ENCODE results near the gene ZNF487. TPM values are rescaled to one million over a fixed set of nuclear protein-coding genes. Genes with fewer than 3 reads are reported as not detected.

ZNF487 gene
- total and polyA plus RNA-seq, 2 of the 13 experiments (the other 11 are each of a cell fraction or from before 2014, with no cell fraction given) = 7.4 to 8.8 TPM

- TF ChIP-seq, protein P1, sequence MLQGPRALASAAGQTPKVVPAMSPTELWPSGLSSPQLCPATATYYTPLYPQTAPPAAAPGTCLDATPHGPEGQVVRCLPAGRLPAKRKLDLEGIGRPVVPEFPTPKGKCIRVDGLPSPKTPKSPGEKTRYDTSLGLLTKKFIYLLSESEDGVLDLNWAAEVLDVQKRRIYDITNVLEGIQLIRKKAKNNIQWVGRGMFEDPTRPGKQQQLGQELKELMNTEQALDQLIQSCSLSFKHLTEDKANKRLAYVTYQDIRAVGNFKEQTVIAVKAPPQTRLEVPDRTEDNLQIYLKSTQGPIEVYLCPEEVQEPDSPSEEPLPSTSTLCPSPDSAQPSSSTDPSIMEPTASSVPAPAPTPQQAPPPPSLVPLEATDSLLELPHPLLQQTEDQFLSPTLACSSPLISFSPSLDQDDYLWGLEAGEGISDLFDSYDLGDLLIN (CRISPR knock-in tag; IDR thresholded peaks at IDR 0.05; ENCODE audit: borderline replicate concordance) = no peak
- TF ChIP-seq, protein P2, sequence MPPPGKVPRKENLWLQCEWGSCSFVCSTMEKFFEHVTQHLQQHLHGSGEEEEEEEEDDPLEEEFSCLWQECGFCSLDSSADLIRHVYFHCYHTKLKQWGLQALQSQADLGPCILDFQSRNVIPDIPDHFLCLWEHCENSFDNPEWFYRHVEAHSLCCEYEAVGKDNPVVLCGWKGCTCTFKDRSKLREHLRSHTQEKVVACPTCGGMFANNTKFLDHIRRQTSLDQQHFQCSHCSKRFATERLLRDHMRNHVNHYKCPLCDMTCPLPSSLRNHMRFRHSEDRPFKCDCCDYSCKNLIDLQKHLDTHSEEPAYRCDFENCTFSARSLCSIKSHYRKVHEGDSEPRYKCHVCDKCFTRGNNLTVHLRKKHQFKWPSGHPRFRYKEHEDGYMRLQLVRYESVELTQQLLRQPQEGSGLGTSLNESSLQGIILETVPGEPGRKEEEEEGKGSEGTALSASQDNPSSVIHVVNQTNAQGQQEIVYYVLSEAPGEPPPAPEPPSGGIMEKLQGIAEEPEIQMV (CRISPR knock-in tag; IDR thresholded peaks at IDR 0.05; ENCODE audit: low read depth) = peak; percentile 69; the same call in 1 of the 2 replicates
- TF ChIP-seq BCL6 (CRISPR knock-in tag; IDR thresholded peaks at IDR 0.05) (peak; percentile 25; the same call in 1 of the 2 replicates), CREM (IDR thresholded peaks at IDR 0.05) (0 out of 2 replicates have a peak, but pooled peaks have one; percentile 27), CREM (CRISPR knock-in tag; IDR thresholded peaks at IDR 0.05) (no peak), PCBP2 (optimal IDR thresholded peaks at IDR 0.05; ENCODE audit: low read depth, low read length, poor library complexity, severe bottlenecking) (no peak), KLF13 (CRISPR knock-in tag; IDR thresholded peaks at IDR 0.05) (0 out of 2 replicates have a peak, but pooled peaks have one; percentile 77), NFRKB (IDR thresholded peaks at IDR 0.05) (no peak), KLF16 (CRISPR knock-in tag; IDR thresholded peaks at IDR 0.05) (peak in 1 of 2 experiments; percentile 80; a peak in 1 of 4 replicates), KAT7 (CRISPR knock-in tag; IDR thresholded peaks at IDR 0.05; ENCODE audit: borderline replicate concordance) (peak; percentile 77), ZNF124 (CRISPR knock-in tag; IDR thresholded peaks at IDR 0.05) (peak; percentile 64; the same call in 1 of the 2 replicates), NFKBIZ (CRISPR knock-in tag; IDR thresholded peaks at IDR 0.05) (peak; percentile 47; the same call in 1 of the 2 replicates), MNT (IDR thresholded peaks at IDR 0.05) (0 out of 2 replicates have a peak, but pooled peaks have one; percentile 3), CC2D1A (CRISPR knock-in tag; IDR thresholded peaks at IDR 0.05) (no peak), THAP11 (CRISPR knock-in tag; IDR thresholded peaks at IDR 0.05) (peak; percentile 67), ZNF704 (CRISPR knock-in tag; IDR thresholded peaks at IDR 0.05; ENCODE audit: borderline replicate concordance) (peak; percentile 73; the same call in 1 of the 2 replicates), ZBTB7B (CRISPR knock-in tag; IDR thresholded peaks at IDR 0.05) (peak; percentile 73; the same call in 1 of the 2 replicates)
- TF ChIP-seq, protein P3, sequence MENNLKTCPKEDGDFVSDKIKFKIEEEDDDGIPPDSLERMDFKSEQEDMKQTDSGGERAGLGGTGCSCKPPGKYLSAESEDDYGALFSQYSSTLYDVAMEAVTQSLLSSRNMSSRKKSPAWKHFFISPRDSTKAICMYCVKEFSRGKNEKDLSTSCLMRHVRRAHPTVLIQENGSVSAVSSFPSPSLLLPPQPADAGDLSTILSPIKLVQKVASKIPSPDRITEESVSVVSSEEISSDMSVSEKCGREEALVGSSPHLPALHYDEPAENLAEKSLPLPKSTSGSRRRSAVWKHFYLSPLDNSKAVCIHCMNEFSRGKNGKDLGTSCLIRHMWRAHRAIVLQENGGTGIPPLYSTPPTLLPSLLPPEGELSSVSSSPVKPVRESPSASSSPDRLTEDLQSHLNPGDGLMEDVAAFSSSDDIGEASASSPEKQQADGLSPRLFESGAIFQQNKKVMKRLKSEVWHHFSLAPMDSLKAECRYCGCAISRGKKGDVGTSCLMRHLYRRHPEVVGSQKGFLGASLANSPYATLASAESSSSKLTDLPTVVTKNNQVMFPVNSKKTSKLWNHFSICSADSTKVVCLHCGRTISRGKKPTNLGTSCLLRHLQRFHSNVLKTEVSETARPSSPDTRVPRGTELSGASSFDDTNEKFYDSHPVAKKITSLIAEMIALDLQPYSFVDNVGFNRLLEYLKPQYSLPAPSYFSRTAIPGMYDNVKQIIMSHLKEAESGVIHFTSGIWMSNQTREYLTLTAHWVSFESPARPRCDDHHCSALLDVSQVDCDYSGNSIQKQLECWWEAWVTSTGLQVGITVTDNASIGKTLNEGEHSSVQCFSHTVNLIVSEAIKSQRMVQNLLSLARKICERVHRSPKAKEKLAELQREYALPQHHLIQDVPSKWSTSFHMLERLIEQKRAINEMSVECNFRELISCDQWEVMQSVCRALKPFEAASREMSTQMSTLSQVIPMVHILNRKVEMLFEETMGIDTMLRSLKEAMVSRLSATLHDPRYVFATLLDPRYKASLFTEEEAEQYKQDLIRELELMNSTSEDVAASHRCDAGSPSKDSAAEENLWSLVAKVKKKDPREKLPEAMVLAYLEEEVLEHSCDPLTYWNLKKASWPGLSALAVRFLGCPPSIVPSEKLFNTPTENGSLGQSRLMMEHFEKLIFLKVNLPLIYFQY (CRISPR knock-in tag; IDR thresholded peaks at IDR 0.05; ENCODE audit: borderline replicate concordance) = 0 out of 2 replicates have a peak, but pooled peaks have one; percentile 26
Measured at GRCh38 chr10:43436291-43437140, at the start of gene ZNF487 (continued).

All from HepG2 (cell line).